Thoracic aorta (tissue), 2 donors: ENCODE results near the gene HCFC2. TPM values are rescaled to one million over a fixed set of nuclear protein-coding genes. Genes with fewer than 3 reads are reported as not detected.
A peak's percentile ranks its signal among the peaks of the same experiment; 100 is the strongest.
"Not testable (repeated sequence)": the region's sequence is repeated elsewhere in the genome, so short reads cannot be mapped to it uniquely, and the experiment has no call there.

Experiments used
- ATAC-seq: fragments of 150-250 bp; one replicate; pipeline ENCODE4 v1.8.0; 2017; ENCODE audit warnings: low read depth; ENCODE audit not compliant: insufficient number of reproducible peaks, low FRiP score
- DNase-seq: peaks from one replicate; pipeline ENCODE4 v3.0.0-alpha.2; 2020; ENCODE audit warnings: low spot score
- H3K27ac ChIP-seq, 2 donors: fragments of 200-600 bp; sonication (generic); 1 replicate in 1 of 2; 2 replicates in 1 of 2; pipeline ENCODE4 v1.5.1; 2016; ENCODE audit warnings: mild to moderate bottlenecking in 2 of 2, moderate library complexity in 2 of 2
- H3K27me3 ChIP-seq: fragments of 200-600 bp; sonication (generic); replicated peaks from 2 replicates; pipeline ENCODE4 v1.6.0; 2016; ENCODE audit warnings: mild to moderate bottlenecking; ENCODE audit not compliant: insufficient read depth
- H3K36me3 ChIP-seq: fragments of 200-600 bp; sonication (generic); one replicate; pipeline ENCODE4 v1.5.1; 2016
- H3K4me1 ChIP-seq, 2 donors: fragments of 200-600 bp; sonication (generic); 1 replicate in 1 of 2; 2 replicates in 1 of 2; pipeline versions ENCODE4 v1.5.1 to v1.6.0; 2016; ENCODE audit warnings: low read depth in 2 of 2, mild to moderate bottlenecking in 1 of 2; ENCODE audit not compliant: control insufficient read depth in 1 of 2
- H3K4me3 ChIP-seq: fragments of 200-600 bp; sonication (generic); 2 replicates; pipeline ENCODE4 v1.5.1; 2016; ENCODE audit warnings: mild to moderate bottlenecking
- H3K9me3 ChIP-seq: fragments of 200-600 bp; sonication (generic); 2 replicates; pipeline ENCODE4 v1.5.1; 2016
- total RNA-seq, 2 donors: library from RNA; depleted of rRNA; stranded (reverse); fragments of >200 nt; gene quantifications; one replicate each; pipeline versions ENCODE4 v1.1.0 to v1.2.3, GENCODE V29; 2016
- TF ChIP-seq, protein P1 (sequence below): fragments of 200-600 bp; sonication (generic); IDR thresholded peaks from one replicate; pipeline ENCODE4 v1.5.1; 2019; ENCODE audit warnings: antibody characterized with exemption

The HCFC2 gene
- 10 to 100 TPM; 24.1 to 28.6 TPM for total RNA-seq

DNA sequence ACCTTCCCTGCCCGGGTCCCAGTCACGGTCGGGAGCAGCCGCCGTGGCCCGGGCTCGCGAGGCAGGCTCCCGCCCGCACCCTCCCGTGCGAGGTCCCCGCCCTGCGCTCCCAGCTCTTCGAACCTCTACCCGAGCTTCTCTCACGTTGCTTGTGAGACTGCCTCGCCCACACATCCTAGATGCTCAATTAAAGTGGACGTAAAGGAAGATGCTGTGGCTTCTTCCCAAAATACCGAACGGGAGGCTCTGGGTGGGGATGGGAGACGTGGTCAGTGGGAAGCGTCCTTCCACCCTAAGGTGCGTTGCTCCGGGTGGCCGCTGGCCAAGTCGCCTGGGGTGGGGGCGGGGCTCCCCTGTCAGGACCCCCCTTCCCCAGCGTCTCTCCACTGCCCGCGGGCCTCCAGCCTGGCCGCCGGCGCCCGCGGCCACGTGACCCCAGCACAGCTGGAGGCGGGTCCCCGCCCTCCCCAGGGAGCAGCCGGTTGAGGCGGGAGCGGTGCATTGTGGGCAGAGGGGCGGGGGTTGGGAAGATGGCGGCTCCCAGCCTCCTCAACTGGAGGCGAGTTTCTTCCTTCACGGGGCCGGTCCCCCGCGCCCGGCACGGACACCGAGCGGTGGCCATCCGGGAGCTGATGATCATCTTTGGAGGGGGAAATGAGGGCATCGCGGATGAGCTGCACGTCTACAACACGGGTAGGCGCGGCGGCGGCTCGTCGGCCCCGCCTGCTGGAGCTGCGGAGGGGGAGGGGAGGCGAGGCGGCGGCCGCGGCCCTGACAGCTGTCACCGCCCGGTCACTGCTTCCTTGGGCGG, at the start of gene HCFC2:
Gene HCFC2 (plus strand): TSS at position 501 of the 811 bp plus-strand sequence. CDS start 30 bp downstream, at position 531.
- DNase-seq (peak; percentile 76), ATAC-seq (peak; percentile 92)
- H3K36me3 ChIP-seq = no peaks in the 10 kb centered on the region
- H3K27ac ChIP-seq = peak within 1 kb of the TSS; percentile 78 to 89
- H3K4me1 ChIP-seq = peaks cover 8 to 32% of the 10 kb centered on the region in 2 donors
- TF ChIP-seq, protein P1, sequence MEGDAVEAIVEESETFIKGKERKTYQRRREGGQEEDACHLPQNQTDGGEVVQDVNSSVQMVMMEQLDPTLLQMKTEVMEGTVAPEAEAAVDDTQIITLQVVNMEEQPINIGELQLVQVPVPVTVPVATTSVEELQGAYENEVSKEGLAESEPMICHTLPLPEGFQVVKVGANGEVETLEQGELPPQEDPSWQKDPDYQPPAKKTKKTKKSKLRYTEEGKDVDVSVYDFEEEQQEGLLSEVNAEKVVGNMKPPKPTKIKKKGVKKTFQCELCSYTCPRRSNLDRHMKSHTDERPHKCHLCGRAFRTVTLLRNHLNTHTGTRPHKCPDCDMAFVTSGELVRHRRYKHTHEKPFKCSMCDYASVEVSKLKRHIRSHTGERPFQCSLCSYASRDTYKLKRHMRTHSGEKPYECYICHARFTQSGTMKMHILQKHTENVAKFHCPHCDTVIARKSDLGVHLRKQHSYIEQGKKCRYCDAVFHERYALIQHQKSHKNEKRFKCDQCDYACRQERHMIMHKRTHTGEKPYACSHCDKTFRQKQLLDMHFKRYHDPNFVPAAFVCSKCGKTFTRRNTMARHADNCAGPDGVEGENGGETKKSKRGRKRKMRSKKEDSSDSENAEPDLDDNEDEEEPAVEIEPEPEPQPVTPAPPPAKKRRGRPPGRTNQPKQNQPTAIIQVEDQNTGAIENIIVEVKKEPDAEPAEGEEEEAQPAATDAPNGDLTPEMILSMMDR = no peak
- H3K27me3 ChIP-seq = no peaks in the 10 kb centered on the region
- no peaks in the 10 kb centered on the region for H3K9me3 ChIP-seq
- H3K4me3 ChIP-seq = peak within 1 kb of the TSS; percentile 87

DNA sequence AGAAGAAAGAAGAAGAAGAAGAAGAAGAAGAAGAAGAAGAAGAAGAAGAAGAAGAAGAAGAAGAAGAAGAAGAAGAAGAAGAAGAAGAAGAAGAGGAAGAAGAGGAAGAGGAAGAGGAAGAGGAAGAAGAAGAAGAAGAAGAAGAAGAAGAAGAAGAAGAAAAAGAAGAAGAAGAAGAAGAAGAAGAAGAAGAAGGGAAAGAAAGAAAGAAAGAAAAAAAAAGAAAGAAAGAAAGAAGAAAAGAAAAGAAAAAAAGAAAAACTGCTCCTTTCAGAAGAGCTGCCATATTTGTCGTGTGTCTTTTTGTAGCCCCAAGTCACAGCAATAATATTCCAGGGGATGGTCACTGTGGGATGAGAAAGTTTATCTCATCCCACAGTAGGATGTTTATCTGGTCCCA, 42.5 kb upstream of the HCFC2 start:
- H3K4me3 ChIP-seq, H3K27me3 ChIP-seq, H3K27ac ChIP-seq, H3K9me3 ChIP-seq, ATAC-seq, H3K4me1 ChIP-seq, H3K36me3 ChIP-seq, DNase-seq: not testable (repeated sequence)

DNA sequence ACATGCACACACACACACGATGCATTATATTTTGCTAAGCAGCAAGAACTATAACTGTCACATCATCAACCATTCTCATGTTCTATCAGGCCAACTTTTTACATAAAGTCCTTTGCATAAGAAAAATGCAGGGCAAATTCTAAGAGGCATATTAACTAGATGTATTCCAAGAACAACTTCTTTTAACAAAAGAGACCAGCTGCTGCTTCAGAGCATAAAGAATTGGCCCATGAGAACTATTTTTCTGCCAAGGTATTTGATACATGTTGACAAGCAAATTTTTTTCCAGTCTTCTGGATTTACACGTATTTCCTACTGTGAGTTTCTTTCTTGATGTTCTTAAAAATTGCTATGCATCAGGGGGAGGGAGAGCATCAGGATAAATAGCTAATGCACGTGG, 41.5 kb upstream of the HCFC2 start:
- no peak for ATAC-seq
- no peak overlapping the region for H3K27ac ChIP-seq

DNA sequence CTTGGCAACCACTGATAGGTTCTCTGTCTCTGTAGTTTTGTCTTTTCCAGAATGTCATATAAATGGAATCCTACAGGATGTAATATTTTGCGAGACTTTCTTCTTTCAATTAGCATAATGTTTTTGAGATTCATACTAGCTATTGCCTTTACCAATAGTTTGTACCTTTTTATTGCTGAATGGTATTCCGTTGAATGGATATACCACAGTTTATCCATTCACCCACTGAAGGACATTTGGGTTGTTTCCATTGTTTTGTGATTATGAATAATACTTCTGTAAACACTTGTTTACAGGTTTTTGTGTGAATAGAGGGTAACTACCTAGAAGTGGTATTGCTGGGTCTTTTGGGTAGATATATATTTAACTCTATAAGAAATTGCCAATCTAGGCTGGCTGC, 40.6 kb upstream of the HCFC2 start:
- no peaks in the 10 kb centered on the region for H3K27me3 ChIP-seq
- no peaks in the 10 kb centered on the region for H3K36me3 ChIP-seq
- no peak overlapping the region for H3K4me3 ChIP-seq
- no peak for ATAC-seq
- peaks cover 0 to 8% of the 10 kb centered on the region in 2 donors for H3K4me1 ChIP-seq
- TF ChIP-seq, protein P1 = no peak
- H3K9me3 ChIP-seq = no peaks in the 10 kb centered on the region
- no peak overlapping the region for H3K27ac ChIP-seq
- no peak for DNase-seq

More for the DNA sequence above, 41.5 kb upstream of the HCFC2 start:
- Histone ChIP-seq H3K9me3 (no peaks in the 10 kb centered on the region), H3K27me3 (no peaks in the 10 kb centered on the region), H3K4me3 (no peak overlapping the region), H3K4me1 (peaks cover 0 to 8% of the 10 kb centered on the region in 2 donors), H3K36me3 (no peaks in the 10 kb centered on the region)
- no peak for DNase-seq
- TF ChIP-seq, protein P1 = no peak

DNA sequence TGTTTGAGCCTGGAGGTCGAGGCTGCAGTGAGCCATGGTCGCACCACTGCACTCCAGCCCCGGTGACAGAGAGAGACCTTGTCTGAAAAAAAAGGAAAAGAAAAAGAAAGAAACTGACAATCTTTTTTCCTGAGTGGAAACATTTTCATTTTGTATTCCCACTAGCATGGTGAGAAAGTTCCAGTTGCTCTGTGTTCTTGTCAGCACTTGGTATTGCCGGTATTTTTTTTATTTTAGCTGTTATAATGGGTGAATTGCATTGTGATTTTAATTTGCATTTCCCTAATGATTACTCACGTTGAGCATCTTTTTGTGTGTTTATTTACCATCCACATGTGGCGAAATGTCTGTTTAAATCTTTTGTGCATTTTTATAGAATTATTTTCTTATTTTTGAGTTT, 40.0 kb upstream of the HCFC2 start:
- no peaks in the 10 kb centered on the region for H3K36me3 ChIP-seq
- ATAC-seq (no peak), DNase-seq (no peak)
- no peak overlapping the region for H3K4me3 ChIP-seq
- no peak overlapping the region for H3K27ac ChIP-seq
- no peaks in the 10 kb centered on the region for H3K27me3 ChIP-seq
- TF ChIP-seq, protein P1 = no peak
- no peaks in the 10 kb centered on the region for H3K9me3 ChIP-seq
- H3K4me1 ChIP-seq = peaks cover 0 to 8% of the 10 kb centered on the region in 2 donors
